GM12878 (cell line): ENCODE data around the gene THADA. TPM values are rescaled to one million over a fixed set of nuclear protein-coding genes. Genes with fewer than 3 reads are reported as not detected.

ENCODE experiments used
- ASH2L ChIP-seq: fragments of 300-600, 200-600 bp; sonication (generic); IDR thresholded peaks from 2 replicates; pipeline ENCODE4 v1.6.1; 2017; ENCODE audit warnings: low read depth, mild to moderate bottlenecking, borderline replicate concordance
- BCLAF1 ChIP-seq: fragments of 450-650 bp; IDR thresholded peaks from 2 replicates; pipeline ENCODE4 v1.6.1; 2017; ENCODE audit warnings: antibody characterized with exemption, mild to moderate bottlenecking, moderate library complexity
- BMI1 ChIP-seq: fragments of 450-650 bp; IDR thresholded peaks from 2 replicates; pipeline ENCODE4 v1.6.1; 2016; ENCODE audit warnings: mild to moderate bottlenecking, moderate library complexity, borderline replicate concordance
- DPF2 ChIP-seq: fragments of 450-650 bp; IDR thresholded peaks from 2 replicates; pipeline ENCODE4 v1.6.1; 2017; ENCODE audit warnings: mild to moderate bottlenecking
- EZH2 ChIP-seq: IDR thresholded peaks from 2 replicates; pipeline ENCODE4 v1.6.1; 2012; ENCODE audit warnings: low read depth, mild to moderate bottlenecking, control low read depth, inconsistent platforms, low read length, borderline replicate concordance; ENCODE audit not compliant: control insufficient read depth
- FOXM1 ChIP-seq: IDR thresholded peaks from 2 replicates; pipeline ENCODE4 v1.6.1; 2012; ENCODE audit warnings: low read depth, mild to moderate bottlenecking, inconsistent platforms, low read length, moderate library complexity
- IKZF1 ChIP-seq: fragments of 450-650 bp; conservative IDR thresholded peaks from 2 replicates; pipeline ENCODE4 v1.6.1; 2017; ENCODE audit warnings: antibody characterized with exemption, mild to moderate bottlenecking
- NBN ChIP-seq: fragments of 450-650 bp; IDR thresholded peaks from 2 replicates; pipeline ENCODE4 v1.6.1; 2016
- PAX8 ChIP-seq: fragments of 450-650 bp; IDR thresholded peaks from 2 replicates; pipeline ENCODE4 v1.6.1; 2017; ENCODE audit warnings: mild to moderate bottlenecking, moderate library complexity
- RBBP5 ChIP-seq: fragments of 200-600 bp; sonication (generic); conservative IDR thresholded peaks from 2 replicates; pipeline ENCODE4 v1.6.1; 2016
- RCOR1 ChIP-seq: conservative IDR thresholded peaks from 2 replicates; pipeline ENCODE4 v1.6.1; 2012; ENCODE audit warnings: low read depth, low read length, improper control_type of control experiment
- SMARCA5 ChIP-seq: fragments of 450-650 bp; IDR thresholded peaks from 2 replicates; pipeline ENCODE4 v1.6.1; 2017; ENCODE audit warnings: mild to moderate bottlenecking
- SMC3 ChIP-seq: IDR thresholded peaks from 2 replicates; pipeline ENCODE4 v1.6.1; 2011; ENCODE audit warnings: low read length, improper control_type of control experiment, borderline replicate concordance
- TBL1XR1 ChIP-seq: IDR thresholded peaks from 2 replicates; pipeline ENCODE4 v1.6.1; 2012; ENCODE audit warnings: low read depth, low read length, improper control_type of control experiment
- ZBTB4 ChIP-seq: fragments of 450-650 bp; formaldehyde crosslinking; IDR thresholded peaks from 2 replicates; pipeline ENCODE4 v1.4.0; 2022; ENCODE audit warnings: mild to moderate bottlenecking, moderate library complexity
- ZSCAN29 ChIP-seq: fragments of 450-650 bp; IDR thresholded peaks from 2 replicates; pipeline ENCODE4 v1.6.1; 2017; ENCODE audit warnings: mild to moderate bottlenecking, moderate library complexity
- polyA plus RNA-seq, 11 experiments: library from polyadenylated mRNA; depleted of rRNA in 4 of 11; unstranded in 6 of 11; stranded (reverse) in 5 of 11; fragments of >200 nt; fragmentation: Nextera tagmentation in 4 of 11; fragmentation: Illumina TruSeq in 1 of 11; extraction: Ambion mirVana in 4 of 11; extraction: Trizol in 1 of 11; gene quantifications; 1 replicate in 1 of 11; 2 replicates in 10 of 11; pipeline versions ENCODE4 v1.2.1 to v1.2.3, GENCODE V29; 2011 to 2016; ENCODE audit warnings: inconsistent platforms in 2 of 11, missing spikeins in 2 of 11, low read depth in 1 of 11
- total RNA-seq, 4 experiments: library from RNA; depleted of rRNA in 3 of 4; stranded (reverse); fragments of >200 nt in 3 of 4; fragmentation: Illumina TruSeq in 1 of 4; extraction: Trizol in 1 of 4; gene quantifications; 2 replicates each; pipeline versions ENCODE4 v1.2.1 to v1.2.3, GENCODE V29; 2013 to 2021
- TF ChIP-seq, protein P1 (sequence below): IDR thresholded peaks from 2 replicates; pipeline ENCODE4 v1.6.1; 2011; ENCODE audit warnings: borderline replicate concordance, low read depth, mild to moderate bottlenecking, moderate library complexity, low read length; ENCODE audit not compliant: insufficient read depth, poor library complexity, severe bottlenecking
- TF ChIP-seq, protein P2 (sequence below): fragments of 450-650 bp; IDR thresholded peaks from 2 replicates; pipeline ENCODE4 v1.6.1; 2018; ENCODE audit warnings: mild to moderate bottlenecking, low read depth, moderate library complexity; ENCODE audit not compliant: partially characterized antibody
- TF ChIP-seq, protein P3 (sequence below): fragments of 450-650 bp; IDR thresholded peaks from 2 replicates; pipeline ENCODE4 v1.6.1; 2014; ENCODE audit warnings: mild to moderate bottlenecking

THADA gene
- total and polyA plus RNA-seq, 10 of the 15 experiments (the other 5 are each of a cell fraction or from before 2014, with no cell fraction given): 14.6 to 33.2 (median 23.2) TPM

GRCh38 chr2:43426305-43427031 lies 169.4 kb downstream of the THADA start (continued):
- TF ChIP-seq, protein P1, sequence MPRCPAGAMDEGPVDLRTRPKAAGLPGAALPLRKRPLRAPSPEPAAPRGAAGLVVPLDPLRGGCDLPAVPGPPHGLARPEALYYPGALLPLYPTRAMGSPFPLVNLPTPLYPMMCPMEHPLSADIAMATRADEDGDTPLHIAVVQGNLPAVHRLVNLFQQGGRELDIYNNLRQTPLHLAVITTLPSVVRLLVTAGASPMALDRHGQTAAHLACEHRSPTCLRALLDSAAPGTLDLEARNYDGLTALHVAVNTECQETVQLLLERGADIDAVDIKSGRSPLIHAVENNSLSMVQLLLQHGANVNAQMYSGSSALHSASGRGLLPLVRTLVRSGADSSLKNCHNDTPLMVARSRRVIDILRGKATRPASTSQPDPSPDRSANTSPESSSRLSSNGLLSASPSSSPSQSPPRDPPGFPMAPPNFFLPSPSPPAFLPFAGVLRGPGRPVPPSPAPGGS: peak; percentile 92
- TF ChIP-seq EZH2: no peak
- TF ChIP-seq ZBTB4 (CRISPR knock-in tag): no peak
- peak; percentile 90 for TF ChIP-seq BMI1
- TF ChIP-seq SMC3: peak; percentile 15; the same call in 1 of the 2 replicates
- TF ChIP-seq PAX8: no peak
- TF ChIP-seq BCLAF1: no peak
- TF ChIP-seq TBL1XR1: no peak; the same call in none of the 2 replicates
- TF ChIP-seq, protein P2, sequence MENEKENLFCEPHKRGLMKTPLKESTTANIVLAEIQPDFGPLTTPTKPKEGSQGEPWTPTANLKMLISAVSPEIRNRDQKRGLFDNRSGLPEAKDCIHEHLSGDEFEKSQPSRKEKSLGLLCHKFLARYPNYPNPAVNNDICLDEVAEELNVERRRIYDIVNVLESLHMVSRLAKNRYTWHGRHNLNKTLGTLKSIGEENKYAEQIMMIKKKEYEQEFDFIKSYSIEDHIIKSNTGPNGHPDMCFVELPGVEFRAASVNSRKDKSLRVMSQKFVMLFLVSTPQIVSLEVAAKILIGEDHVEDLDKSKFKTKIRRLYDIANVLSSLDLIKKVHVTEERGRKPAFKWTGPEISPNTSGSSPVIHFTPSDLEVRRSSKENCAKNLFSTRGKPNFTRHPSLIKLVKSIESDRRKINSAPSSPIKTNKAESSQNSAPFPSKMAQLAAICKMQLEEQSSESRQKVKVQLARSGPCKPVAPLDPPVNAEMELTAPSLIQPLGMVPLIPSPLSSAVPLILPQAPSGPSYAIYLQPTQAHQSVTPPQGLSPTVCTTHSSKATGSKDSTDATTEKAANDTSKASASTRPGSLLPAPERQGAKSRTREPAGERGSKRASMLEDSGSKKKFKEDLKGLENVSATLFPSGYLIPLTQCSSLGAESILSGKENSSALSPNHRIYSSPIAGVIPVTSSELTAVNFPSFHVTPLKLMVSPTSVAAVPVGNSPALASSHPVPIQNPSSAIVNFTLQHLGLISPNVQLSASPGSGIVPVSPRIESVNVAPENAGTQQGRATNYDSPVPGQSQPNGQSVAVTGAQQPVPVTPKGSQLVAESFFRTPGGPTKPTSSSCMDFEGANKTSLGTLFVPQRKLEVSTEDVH: no peak
- TF ChIP-seq IKZF1: peak; percentile 93
- TF ChIP-seq RBBP5: no peak
- peak; percentile 99 for TF ChIP-seq DPF2
- TF ChIP-seq NBN: peak; percentile 95
- TF ChIP-seq FOXM1: peak; percentile 96
- no peak; the same call in 1 of the 2 replicates for TF ChIP-seq RCOR1
- TF ChIP-seq, protein P3, sequence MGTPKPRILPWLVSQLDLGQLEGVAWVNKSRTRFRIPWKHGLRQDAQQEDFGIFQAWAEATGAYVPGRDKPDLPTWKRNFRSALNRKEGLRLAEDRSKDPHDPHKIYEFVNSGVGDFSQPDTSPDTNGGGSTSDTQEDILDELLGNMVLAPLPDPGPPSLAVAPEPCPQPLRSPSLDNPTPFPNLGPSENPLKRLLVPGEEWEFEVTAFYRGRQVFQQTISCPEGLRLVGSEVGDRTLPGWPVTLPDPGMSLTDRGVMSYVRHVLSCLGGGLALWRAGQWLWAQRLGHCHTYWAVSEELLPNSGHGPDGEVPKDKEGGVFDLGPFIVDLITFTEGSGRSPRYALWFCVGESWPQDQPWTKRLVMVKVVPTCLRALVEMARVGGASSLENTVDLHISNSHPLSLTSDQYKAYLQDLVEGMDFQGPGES: no peak
- TF ChIP-seq ZSCAN29: no peak
- TF ChIP-seq ASH2L: no peak
- 0 out of 2 replicates have a peak, but pooled peaks have one; percentile 33 for TF ChIP-seq SMARCA5
